ENCODE measurements around the gene ISOC2.
"Not testable (repeated sequence)": the region's sequence is repeated elsewhere in the genome, so short reads cannot be mapped to it uniquely, and the experiment has no call there.

ISOC2 gene

DNA sequence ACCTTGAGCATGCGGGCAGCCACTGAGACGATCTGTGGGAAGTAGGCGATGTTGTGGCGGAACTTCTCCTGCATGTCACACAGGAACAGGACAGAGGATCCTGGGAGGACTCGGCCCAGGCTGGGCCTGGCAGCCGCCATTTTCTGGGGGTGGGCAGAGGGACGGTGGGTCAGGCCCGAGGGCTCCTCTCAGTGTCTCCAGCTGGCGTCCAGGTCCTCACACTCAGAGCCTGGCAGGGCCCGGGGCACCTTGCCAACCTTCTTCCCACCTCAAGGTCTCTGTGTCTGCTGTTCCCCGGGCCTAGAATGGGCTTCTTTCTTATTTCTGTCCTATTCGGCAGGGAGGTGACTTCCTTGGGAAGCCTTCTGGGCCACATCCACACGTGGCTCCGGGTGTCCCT lies 5.1 kb downstream of the ISOC2 start:
- DNase-seq: no peak

DNA sequence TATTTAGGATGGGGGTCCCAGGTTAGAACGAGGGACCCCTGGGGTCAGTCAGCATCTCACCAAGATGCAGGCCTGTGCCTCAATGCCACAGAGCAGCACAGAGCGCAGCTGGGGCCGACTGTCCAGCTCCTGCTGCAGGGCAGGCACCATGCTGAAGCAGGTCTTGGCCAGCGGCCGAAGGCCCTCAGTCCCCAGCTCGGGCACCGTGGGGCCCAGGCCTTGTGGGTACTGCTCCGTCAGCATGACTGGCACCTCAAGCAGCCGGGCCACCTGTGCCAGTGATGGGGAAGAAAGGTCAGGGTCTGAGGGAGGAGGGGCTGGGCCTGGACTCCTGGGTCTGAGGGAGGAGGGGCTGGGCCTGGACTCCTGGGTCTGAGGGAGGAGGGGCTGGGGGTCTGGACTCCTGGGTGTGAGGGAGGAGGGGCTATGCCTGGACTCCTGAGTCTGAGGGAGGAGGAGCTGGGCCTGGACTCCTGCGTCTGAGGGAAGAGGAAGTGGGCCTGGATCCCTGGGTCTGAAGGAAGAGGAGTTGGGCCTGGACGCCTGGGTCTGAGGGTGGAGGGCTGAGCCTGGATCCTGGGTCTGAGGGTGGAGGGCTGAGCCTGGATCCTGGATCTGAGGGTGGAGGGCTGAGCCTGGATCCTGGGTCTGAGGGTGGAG lies 5.7 kb downstream of the ISOC2 start:
- no peak for DNase-seq

DNA sequence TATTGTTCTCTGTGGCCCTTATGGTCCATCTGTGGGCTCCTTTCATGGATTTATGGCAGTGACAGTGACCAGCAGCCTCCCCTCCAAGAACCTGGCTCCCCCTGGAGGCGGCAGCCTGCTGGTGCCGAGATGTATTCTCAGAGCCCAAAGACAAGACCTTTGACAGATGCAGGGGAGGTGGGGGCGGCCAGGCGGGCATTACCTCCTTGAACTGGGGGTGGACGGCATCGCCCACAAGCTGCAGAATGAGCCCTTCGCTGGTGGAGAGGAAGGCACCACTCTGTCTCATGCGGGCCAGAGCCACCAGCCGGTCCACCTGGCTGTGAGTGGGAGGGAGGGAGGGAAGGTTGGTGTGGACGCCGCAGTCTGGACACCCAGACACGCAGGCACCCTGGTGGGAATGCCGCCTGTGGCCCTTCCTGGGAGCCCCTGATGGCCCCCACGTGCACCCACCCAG lies 6.6 kb downstream of the ISOC2 start:
- no peak for DNase-seq

DNA sequence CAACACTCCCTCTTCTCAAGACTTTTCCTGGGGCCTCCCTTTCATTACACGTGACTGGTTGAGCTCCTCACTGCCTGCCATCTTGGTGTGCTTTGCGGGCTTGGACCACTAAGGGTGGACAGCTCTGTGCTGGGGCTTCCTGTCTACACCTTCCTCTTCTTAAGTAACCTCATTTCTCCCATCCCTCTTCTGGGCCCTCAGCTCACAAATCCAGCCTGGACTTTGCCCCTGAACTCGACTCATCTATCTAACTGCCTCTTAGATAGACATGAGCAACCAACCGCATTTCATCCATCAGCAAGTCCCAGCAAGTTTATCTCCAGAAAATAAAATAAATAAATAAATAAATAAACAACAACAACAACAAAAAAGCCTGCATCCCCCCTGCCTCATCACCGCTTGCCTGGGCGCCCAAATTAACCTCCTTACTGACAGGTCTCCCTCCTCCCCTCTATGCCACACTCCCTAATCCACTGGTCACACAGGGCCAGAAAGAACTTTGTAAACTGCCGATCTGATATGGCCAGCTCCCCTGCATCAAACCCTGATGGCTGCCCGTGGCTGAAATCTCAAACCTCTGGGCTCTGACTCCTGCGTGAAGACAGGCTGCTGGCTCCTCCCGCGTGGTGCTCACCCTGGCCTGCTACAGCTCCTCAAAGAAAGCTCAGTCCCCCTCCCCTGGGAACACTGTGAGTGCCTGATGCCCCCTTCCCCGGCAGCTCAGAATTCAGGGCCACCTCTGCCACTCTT lies 7.8 kb downstream of the ISOC2 start:
- DNase-seq: no peak

DNA sequence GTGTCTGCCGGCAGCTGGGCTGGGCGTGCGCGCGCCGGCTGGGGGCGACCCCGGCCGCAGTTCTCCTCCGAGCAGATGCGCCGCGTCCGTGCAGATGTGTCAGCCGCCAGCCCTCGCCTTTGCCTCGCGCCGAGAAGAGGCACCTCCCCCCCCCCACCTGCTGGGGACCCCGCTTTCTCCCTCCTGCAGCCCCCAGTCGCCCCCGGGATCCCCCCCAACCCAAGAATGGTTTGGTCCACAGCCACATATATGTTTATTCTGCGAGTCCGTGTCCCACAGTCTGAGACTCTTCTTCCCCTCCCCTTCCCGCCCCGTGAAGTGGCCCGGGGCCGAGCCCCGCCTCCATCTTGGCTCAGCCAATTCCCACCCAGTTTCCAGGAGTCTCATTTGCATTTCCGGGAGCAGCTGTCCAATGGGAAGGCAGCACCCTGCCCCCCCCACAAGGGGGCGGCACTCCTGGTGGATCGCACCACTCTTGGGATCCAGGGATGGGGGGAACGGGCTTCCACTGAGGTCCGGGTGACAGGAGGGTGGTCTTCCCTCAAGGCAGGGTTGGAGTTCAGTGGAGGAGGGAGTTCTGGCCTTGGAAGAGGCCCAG lies 8.6 kb downstream of the ISOC2 start:
- no peak for DNase-seq

DNA sequence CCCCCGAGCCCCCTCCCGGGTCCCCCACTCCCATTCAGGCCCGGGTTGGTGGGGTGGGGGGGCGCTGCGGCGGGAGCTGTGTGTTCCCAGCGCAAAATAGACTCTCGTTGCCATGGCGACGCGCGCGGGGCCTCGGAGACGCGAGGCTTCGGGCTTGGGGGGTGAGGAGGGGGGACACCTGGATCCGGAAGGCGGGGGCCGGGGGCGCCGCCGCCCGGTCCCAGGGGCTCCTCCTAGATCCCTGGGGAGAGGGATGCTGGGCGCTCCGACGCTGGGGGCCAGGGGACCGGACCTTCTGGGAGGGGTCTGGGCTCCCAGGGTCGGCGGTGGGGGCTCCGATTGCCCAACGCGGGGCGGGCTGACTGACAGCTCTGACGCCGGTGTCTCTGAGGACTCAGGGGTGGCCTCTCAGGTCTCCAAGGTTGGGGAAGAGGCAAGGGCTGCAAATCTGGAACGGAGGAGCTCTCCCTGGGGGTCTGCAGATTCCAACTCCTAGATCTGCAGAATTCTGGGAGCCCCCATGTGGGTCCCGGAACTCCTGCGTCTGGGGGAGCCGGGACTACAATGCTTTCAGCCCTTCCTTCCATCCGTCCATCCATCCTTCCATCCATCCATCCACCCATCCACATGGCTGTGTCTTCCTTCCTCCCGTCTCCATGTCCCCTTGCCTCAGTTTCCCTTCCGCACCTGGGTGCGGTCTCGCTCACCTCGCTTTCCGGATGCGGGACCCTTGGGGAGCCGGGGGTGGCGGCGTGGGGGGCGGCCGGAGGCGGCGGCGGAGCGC lies 9.3 kb downstream of the ISOC2 start:
- no peak for DNase-seq

DNA sequence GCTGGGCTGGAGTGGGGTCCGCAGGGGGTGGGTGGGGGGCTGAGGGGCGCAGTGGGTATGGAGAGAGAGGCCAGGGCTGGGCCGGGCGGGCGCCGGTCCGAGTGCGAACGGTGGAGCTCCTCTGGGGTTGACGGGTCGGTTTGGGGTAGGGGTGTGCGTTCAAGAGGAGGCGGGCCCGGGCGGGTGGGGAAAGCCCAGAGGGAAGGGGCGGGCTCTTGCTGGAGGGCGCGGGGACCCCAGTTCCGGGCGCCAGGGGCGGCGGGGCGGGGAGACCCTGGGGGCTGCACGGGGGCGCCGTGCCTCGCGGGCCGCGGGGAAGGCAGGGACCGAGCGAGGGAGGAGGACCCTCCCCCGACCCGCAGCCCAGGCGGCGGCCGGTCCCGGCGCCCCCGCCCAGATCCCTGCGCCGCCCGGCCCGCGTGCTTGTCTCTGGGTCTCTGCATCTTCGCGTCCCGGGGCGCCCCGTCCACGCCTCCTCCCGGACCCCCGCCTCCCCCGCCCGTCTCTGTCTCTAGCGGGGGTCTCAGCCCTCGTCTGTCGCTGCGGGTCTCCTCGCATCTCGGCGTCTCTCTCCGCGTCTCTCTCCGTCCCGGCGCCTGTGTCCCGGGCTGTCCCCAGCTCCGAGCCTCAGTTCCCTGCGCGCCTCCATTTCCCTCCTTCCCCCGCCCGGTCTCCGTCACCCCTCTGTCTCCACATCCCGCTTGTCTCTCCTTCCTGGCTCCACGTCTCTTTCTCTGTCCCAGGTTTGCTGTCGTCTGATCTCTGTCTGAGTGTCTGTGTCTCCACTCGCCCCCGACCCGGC lies 10.1 kb downstream of the ISOC2 start:
- no peak for DNase-seq

DNA sequence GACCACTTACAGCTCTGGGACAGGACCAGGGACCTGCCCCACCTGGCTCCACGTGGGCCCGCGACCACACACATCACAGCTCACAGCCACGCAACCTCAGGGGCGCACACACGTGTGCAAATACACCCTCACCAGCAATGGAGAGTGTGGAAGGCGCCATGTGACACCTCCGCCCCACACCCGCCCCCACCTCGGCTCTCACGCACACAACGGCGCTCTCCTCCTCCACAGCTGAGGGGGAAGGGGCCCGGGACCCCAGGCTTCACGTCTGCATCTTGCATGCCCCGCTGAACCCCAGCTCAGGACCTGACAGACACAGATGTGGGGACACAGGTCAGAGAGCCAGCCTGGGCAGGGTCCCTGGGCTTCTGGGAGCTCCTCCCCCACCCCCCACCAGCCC lies 12.0 kb downstream of the ISOC2 start:
- DNase-seq: no peak

DNA sequence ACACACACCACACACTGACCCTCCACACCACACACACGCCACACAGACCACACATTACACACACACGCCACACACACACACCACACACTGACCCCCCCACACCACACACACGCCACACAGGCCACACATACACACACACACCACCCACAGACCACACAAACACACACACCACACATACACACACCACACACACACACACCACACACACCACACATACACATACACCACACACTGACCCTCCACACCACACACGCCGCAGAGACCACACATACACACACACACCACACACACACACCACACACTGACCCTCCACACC lies 13.3 kb downstream of the ISOC2 start:
- not testable (repeated sequence) for DNase-seq

DNA sequence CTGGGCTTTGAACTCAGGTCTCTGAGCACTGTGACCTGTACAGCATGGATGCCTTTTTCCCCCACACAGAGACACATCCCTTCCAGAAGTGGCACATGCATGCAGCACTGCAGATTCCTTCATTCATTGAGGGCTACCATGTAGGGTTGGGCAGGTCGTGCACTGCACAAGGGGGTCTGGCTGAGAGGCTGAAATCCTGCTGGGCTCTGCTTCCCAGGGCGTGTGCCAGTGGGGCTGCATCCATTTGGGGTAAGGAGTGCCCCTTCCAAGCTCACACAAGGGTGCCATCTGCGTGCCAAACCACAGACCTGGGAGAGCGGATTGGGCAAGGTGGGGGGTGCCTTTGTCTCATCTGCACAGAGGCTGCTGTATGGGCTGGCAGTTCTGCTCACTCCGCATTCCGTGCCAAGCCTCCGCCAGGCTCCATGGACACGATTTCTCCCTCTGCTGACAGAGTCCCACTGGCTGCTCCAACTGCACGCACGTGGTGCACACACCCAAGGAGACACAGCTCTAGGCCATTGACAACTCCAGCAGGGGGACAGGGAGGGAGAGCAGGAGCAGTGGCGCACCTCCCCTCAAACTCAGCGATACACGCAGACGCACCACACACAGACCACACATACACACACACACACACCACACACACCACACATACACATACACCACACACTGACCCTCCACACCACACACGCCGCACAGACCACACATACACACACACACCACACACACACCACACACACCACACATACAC lies 13.8 kb downstream of the ISOC2 start:
- no peak for DNase-seq

DNA sequence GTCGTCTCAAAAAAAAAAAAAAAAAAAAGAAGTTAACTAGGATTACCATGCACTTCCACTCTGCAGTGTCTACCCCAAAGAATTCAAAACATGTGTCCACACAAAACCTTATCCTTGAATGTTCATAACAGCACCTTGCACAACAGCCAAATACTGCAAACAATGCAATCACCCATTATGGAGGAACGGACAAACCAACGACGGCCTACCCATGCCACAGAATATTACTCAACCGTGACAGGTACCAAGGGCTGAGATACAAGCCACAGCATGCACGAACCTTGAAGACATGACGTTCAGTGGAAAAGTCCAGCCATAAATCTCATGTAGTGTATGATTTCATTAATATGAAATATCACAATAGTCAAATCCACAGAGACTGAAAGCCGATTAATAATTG lies 15.4 kb downstream of the ISOC2 start:
- no peak for DNase-seq

DNA sequence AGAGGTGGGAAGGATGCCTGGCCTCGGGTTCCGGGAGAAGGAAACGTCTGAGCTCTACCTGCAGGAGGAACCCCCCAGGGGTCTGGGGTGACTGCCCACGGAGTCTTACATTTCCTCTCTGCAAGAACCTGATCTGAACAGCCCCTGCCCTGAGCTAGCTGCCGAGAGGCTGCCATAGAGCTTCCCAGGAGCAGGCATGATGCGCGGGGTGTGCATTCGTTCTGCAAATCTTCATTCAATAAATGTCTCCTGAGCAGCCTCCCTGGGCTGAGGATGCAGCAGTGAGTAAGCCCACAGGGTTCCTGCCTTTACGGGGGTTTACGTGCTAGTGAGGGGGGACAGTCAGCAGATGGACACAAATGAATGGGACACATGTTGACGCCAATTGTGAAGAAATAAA lies 16.8 kb downstream of the ISOC2 start:
- no peak for DNase-seq

DNA sequence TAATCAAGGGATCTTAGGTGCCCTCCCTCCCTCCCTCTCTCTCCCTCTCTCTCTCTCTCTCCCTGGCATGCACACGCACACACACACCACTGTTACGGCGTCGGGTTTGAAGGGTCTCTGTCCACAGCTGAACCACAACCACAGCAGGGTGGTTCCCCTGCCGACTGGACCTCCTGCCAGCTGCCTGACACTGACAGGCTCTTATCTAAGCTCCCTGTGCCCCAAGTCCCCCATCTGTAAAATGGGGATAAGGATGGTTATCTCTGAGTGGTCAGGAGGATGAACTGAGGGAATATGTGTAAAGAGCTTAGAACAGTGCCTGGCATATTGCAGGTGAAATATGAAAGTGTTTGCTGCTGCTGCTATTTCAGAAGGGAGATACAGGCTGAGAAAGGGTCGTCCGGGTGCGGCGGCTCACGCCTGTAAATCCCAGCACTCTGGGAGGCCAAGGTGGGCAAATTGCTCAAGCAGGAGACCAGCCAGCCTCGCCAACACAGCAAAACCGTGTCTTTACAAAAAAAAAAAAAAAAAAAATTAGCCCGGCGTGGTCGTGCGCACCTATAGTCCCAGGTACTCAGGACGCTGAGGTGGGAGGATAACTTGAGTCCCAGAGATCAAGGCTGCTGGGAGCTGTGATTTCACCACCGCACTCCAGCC lies 17.5 kb downstream of the ISOC2 start:
- DNase-seq: no peak

DNA sequence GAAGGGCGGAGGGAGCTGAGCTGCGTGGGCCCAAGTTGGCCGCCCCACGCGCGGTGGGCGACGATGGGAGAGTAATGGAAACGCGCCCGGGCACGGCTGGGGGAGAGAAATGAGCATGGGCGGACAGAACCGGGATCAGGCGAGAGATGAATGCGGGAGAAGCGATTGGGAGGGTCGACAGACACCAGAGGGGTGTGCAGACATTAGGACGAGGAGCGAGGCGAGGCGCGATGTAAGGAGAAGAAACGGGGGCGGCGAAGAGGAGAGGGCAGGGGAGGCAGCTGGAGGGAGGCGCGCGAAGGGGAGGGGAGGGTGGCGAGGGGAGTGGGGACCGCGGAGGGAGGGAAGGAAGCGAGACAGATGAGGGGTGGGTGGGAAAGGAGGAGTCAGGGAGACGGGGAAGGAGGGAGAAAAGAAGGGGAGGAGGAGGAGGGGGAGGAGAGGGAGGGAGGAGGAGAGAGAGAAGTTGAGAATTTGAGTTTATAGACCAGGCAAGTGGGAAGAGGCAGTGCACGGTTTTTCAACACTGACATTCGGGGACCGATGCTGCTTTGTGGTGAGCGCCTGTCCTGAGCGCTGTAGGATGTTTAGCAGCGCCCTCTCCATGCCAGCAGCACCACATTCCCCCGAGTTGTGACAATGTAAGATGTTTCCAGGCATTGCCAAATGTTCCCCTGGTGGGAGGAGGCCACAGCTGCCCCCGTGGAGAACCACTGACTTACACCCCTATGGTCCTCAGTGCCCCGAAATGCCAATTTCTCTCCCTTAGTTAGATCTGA lies 18.2 kb downstream of the ISOC2 start, which contains the start of gene SHISA7:
TSS of gene SHISA7 (minus strand) at position 256 of the 779 bp plus-strand sequence. CDS start 437 bp downstream, outside the sequence.
- no peak for DNase-seq

DNA sequence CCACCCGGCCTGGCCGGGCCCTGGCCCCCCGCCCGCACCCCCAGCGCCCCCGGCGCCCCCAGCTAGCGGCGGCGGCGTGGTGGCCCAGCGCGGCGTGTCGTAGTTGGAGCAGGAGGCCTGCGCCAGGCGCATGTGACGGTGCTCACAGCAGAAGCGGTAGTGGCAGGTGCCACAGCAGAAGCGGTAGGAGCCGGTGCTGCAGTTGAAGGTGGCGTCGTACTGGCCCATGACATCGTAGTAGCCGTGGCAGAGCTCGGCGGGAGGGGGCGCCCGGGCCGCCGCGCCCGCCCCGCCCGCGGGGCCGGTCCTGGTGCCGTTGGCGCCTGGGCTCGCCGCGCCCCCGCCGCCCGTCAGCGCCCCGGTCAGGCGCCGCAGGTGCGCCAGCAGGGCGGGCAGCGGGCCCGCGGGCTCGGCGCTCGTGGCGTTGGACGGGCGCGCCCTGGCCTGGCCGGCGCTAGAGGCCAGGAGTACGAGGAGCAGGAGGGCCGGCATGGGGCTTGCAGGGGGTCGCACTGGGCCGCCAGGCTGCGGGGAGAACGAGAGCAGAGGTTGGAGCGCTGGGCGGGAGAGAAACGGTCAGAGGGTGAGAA lies 19.0 kb downstream of the ISOC2 start:
- DNase-seq: no peak

DNA sequence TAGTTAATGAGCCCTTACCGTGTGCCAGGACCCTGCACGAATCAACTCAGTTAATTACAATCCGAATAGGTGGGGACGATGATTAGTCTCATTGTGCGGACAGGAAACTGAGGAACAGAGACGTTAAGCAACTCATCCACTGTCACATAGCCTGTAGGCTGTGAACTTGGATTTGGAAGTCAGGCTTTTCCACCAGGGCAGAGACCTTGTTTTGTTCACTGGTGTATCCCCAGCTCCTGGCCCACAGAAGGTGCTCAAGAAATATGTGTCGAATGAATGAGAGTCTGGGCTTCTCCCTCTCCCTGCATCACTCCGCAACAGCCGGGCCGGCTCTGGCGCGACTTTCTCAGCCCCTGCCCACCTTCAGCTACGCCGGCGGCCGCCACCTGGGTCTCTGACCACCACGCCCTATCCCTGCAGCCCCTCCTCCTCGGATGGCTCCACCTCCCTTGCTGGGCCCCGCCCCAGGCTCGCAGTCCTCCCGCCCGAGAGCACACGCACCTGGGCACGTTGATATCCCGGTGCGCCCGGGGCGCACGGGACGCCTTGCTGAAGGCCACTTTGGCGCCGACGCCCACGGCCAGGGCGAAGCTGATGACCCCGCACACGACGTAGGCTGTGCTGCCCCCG lies 19.6 kb downstream of the ISOC2 start:
- no peak for DNase-seq

DNA sequence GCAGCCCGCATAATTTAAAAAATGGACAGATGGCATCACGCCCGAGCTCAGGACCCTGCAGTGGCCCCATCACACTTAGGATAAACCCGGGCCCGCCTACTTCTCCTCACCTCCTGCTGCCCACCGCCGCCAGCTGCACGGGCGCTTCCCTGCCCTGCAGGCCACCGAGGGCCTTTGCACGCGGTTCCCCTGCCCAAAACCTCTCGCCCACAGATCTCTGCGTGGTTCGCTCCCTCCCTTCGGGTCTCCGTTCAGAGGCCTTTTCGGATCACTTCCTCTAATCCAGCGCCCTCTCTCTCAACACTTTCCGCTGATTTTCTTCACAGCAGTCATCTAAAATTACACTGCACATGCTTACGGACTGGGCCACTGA lies 20.1 kb downstream of the ISOC2 start:
- DNase-seq: no peak

DNA sequence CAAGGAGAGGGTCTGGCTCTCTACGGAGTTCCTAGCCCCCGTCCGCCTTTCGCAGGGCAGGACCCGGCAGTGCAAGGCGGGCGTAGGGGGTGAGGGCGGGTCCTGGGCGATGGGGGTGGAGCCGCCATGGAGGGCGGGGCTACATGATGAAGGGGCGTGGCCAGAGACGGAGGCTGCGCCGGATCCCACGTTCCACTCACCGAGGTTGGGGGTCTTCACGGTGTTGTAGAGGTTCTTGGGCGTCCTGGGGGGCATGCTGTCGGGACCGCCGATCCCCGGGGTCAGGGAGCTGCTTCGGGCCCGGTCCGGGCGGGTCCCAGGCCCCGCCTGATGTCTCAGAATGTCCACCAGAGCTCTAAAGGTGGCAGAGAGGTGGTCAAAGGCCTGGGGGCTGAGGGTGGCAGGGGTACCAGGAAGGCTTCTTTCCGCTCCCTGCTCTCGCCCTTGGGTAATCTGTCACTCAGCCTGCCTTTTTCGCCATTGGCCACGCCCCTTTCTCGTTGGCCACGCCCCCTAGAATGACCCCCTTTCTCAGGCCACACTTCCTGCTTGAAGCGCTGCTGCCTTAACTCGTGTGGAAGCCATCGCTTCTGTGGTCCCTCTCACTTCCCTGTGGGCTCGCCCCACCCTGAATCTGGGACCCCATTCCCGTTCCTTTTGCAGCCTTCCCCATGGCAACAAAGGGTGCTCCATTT lies 20.9 kb downstream of the ISOC2 start:
- DNase-seq: no peak

DNA sequence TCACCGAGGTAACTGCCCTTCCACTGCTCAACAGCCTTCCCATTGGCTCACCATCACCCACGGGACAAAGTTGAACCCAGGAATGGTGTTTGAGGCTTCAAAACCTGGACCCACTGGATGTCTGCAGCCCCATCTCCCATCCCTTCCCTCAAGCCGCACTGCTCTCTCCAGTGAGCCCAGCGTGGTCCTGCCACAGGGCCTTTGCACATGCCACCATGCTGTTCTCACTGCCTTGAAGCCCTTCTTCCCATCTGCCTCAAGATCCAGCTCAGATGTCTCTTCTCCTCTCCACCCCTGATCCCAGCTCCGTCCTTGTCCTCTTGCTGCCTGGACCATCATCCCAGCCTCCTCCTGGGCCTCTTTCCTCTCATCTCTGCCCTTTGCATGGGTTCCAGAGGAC lies 22.4 kb downstream of the ISOC2 start:
- no peak for DNase-seq

Measured in activated gamma-delta T cell (primary cell).